GM23338 (cell line): ENCODE measurements around the gene PKDCC.

Source experiments
- CTCF ChIP-seq, 2 experiments: fragments of 200-600 bp in 1 of 2; sonication (generic) in 1 of 2; conservative IDR thresholded peaks; 2 replicates each; pipeline versions ENCODE4 v1.5.1 to v1.6.1; 2016 to 2017; ENCODE audit warnings: antibody characterized with exemption in 2 of 2, low read depth in 2 of 2, mild to moderate bottlenecking in 2 of 2, moderate library complexity in 1 of 2
- EZH2 ChIP-seq: fragments of 200-600 bp; sonication (generic); IDR thresholded peaks from one replicate; pipeline ENCODE4 v1.8.0; 2017; ENCODE audit warnings: antibody characterized with exemption, mild to moderate bottlenecking, low read depth; ENCODE audit not compliant: unreplicated experiment
- EZH2phosphoT487 ChIP-seq: fragments of 200-600 bp; sonication (generic); IDR thresholded peaks from one replicate; pipeline ENCODE4 v1.8.1; 2018; ENCODE audit warnings: antibody characterized with exemption; ENCODE audit not compliant: unreplicated experiment
- NANOG ChIP-seq: IDR thresholded peaks from 2 replicates; pipeline ENCODE4 v1.6.1; 2016; ENCODE audit warnings: antibody characterized with exemption, borderline replicate concordance
- POLR2AphosphoS5 ChIP-seq: IDR thresholded peaks from 2 replicates; pipeline ENCODE4 v1.6.1; 2016; ENCODE audit warnings: antibody characterized with exemption, low read depth

- no peak for TF ChIP-seq NANOG
- TF ChIP-seq CTCF (conservative IDR thresholded peaks at IDR 0.05; ENCODE audit: low read depth in 2 of 2): no peak
- no peak for TF ChIP-seq EZH2
- no peak for TF ChIP-seq EZH2phosphoT487
- TF ChIP-seq POLR2AphosphoS5: no peak
Measured at GRCh38 chr2:42030829-42031228, 17.0 kb upstream of the PKDCC start.
